HL-60 (cell line): ENCODE data around the gene ITGB2.

Experiments used
- DNase-seq, 2 experiments: peaks; one replicate each; pipeline ENCODE4 v3.0.0-alpha.2; 2010 to 2020; ENCODE audit warnings: low read depth in 1 of 2, low spot score in 1 of 2
- H3K27ac ChIP-seq: fragments of 250-450 bp; sonication (Bioruptor Pico); replicated peaks from 2 replicates; pipeline ENCODE4 v1.5.1; 2020; ENCODE audit warnings: mild to moderate bottlenecking, moderate library complexity
- H3K27me3 ChIP-seq: fragments of 250-450 bp; sonication (Bioruptor Pico); 2 replicates; pipeline ENCODE4 v1.5.1; 2021; ENCODE audit warnings: mild to moderate bottlenecking, moderate library complexity; ENCODE audit not compliant: insufficient read depth, poor library complexity, severe bottlenecking
- H3K4me3 ChIP-seq: replicated peaks from 2 replicates; pipeline ENCODE4 v1.5.1; 2011; ENCODE audit warnings: mild to moderate bottlenecking, control low read depth, low read length; ENCODE audit not compliant: insufficient read depth
- GABPA ChIP-seq: IDR thresholded peaks from 2 replicates; pipeline ENCODE4 v1.6.1; 2012; ENCODE audit warnings: low read depth
- POLR2AphosphoS5 ChIP-seq: IDR thresholded peaks from 2 replicates; pipeline ENCODE4 v1.6.1; 2012; ENCODE audit warnings: low read depth
- SPI1 ChIP-seq: IDR thresholded peaks from 2 replicates; pipeline ENCODE4 v1.6.1; 2012; ENCODE audit warnings: low read depth, mild to moderate bottlenecking, borderline replicate concordance
- TF ChIP-seq, protein P1 (sequence below): IDR thresholded peaks from 2 replicates; pipeline ENCODE4 v1.6.1; 2012; ENCODE audit warnings: low read depth; ENCODE audit not compliant: insufficient replicate concordance
- TF ChIP-seq, protein P2 (sequence below): IDR thresholded peaks from one replicate; pipeline ENCODE4 v1.5.1; 2011; ENCODE audit warnings: low read length, control low read depth, inconsistent platforms; ENCODE audit not compliant: insufficient read depth

ITGB2 gene

DNA sequence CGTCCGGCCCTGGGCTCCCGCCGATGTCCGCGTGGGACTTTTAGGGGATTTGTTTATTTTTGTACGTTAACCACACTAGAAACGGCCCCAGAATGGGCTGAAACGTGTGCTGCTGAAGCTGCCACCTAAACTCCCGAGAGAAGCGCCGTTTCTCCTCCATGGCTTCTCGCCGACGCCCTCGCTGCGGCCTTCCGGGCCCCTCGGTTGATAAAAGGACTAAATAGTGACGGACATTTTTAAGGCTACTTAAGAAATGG lies 46.5 kb downstream of the ITGB2 start:
- H3K27ac ChIP-seq: peak overlapping the region; percentile 61
- DNase-seq: no peak

DNA sequence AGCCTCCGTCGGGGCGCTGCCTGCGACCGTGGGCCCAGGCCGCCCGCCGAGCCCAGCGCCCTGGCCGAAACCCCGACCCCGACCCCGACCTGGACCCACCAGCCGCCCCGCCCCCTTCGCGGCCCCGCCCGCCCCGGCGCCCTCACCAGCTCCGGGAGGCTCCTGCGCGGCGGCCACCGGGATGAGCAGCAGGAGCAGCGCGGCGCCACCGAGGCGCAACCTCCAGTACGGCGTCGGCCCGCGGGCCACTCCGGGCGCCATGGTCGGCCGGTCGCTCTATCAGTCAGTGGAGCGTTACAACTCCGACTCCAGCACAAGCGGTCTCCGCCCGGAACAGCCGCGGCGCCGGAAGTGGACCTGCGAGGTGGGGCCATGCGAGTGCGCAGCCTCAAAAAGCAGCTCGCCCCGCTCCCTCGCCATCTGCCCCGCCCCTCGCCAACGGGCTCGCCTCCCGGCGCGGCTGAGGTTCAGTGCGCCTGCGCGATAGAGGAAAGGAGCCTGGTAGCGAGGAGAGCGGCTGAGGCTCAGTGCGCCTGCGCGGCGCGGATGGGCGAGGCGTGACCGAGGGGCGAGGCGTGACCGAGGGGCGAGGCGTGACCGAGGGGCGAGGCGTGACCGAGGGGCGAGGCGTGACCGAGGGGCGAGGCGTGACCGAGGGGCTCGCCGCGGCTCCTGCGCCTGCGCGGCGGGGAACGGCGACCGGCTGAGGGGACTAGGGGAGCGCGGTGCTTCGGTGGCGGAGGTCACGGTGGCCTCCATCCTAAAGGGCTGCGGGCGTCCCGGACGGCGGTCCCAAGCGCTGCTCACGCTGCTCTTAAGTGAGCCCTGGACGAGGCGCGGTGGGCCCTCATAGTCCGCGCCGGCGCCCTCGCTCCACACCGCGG lies 47.1 kb downstream of the ITGB2 start, which contains the start of gene PTTG1IP:
PTTG1IP (minus strand) TSS at position 335 of the 884 bp plus-strand sequence; CDS start at position 261, 74 bp downstream.
- peak; percentile 54; the same call in 1 of the 2 replicates for TF ChIP-seq POLR2AphosphoS5
- TF ChIP-seq, protein P1, sequence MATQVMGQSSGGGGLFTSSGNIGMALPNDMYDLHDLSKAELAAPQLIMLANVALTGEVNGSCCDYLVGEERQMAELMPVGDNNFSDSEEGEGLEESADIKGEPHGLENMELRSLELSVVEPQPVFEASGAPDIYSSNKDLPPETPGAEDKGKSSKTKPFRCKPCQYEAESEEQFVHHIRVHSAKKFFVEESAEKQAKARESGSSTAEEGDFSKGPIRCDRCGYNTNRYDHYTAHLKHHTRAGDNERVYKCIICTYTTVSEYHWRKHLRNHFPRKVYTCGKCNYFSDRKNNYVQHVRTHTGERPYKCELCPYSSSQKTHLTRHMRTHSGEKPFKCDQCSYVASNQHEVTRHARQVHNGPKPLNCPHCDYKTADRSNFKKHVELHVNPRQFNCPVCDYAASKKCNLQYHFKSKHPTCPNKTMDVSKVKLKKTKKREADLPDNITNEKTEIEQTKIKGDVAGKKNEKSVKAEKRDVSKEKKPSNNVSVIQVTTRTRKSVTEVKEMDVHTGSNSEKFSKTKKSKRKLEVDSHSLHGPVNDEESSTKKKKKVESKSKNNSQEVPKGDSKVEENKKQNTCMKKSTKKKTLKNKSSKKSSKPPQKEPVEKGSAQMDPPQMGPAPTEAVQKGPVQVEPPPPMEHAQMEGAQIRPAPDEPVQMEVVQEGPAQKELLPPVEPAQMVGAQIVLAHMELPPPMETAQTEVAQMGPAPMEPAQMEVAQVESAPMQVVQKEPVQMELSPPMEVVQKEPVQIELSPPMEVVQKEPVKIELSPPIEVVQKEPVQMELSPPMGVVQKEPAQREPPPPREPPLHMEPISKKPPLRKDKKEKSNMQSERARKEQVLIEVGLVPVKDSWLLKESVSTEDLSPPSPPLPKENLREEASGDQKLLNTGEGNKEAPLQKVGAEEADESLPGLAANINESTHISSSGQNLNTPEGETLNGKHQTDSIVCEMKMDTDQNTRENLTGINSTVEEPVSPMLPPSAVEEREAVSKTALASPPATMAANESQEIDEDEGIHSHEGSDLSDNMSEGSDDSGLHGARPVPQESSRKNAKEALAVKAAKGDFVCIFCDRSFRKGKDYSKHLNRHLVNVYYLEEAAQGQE: no peak
- Histone ChIP-seq H3K27ac (peak within 1 kb of the TSS; percentile 61), H3K27me3 (no peaks in the 10 kb centered on the region), H3K4me3 (peak within 1 kb of the TSS; percentile 88)
- DNase-seq: peak; percentile 91 to 97

More for the DNA sequence above, 46.5 kb downstream of the ITGB2 start:
- TF ChIP-seq POLR2AphosphoS5: no peak
- TF ChIP-seq, protein P2, sequence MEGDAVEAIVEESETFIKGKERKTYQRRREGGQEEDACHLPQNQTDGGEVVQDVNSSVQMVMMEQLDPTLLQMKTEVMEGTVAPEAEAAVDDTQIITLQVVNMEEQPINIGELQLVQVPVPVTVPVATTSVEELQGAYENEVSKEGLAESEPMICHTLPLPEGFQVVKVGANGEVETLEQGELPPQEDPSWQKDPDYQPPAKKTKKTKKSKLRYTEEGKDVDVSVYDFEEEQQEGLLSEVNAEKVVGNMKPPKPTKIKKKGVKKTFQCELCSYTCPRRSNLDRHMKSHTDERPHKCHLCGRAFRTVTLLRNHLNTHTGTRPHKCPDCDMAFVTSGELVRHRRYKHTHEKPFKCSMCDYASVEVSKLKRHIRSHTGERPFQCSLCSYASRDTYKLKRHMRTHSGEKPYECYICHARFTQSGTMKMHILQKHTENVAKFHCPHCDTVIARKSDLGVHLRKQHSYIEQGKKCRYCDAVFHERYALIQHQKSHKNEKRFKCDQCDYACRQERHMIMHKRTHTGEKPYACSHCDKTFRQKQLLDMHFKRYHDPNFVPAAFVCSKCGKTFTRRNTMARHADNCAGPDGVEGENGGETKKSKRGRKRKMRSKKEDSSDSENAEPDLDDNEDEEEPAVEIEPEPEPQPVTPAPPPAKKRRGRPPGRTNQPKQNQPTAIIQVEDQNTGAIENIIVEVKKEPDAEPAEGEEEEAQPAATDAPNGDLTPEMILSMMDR: no peak
- no peak for TF ChIP-seq SPI1
- TF ChIP-seq GABPA: no peak
- TF ChIP-seq, protein P1: no peak
- Histone ChIP-seq H3K4me3 (peak overlapping the region; percentile 40), H3K27me3 (no peaks in the 10 kb centered on the region)

DNA sequence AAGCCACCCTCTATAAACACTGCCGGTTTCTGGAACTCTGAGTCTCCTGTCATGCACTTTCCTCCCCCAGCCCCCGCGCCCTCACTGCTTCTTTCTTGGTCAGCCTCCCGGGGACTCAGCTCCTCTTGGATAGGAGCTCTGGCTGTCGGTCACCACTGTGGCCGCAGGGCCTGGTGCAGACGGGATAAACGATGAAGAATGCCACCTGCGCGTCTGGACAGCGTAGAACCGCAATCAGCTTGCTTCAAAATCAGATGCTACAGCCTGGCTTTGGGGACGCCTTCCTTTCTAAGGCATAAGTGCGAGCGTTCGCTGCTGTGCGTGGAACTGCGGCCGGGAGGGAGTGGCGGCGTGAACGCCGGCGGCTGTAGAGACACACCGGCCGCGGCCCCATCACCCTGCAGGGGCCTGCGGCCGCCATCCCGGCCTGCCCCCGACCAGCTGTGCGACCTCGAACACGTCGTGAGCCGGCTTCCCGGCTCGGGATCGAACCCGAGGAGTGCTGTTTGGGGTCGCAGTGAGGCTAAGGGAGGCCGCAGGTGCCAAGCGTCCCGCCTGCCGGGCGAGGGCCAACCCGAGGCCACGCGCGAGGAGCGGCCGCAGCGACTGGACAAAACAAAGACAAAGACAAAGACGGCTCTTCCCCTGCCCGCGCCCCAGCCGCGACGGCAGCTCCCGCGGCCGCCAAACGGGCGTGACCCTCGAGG lies 47.9 kb downstream of the ITGB2 start:
- Histone ChIP-seq H3K27ac (peak overlapping the region; percentile 55), H3K27me3 (no peaks in the 10 kb centered on the region), H3K4me3 (peak overlapping the region; percentile 88)
- DNase-seq: peak in 1 of 2 experiments; percentile 35
- TF ChIP-seq, protein P2: no peak
- TF ChIP-seq GABPA (no peak), SPI1 (no peak), POLR2AphosphoS5 (no peak)

DNA sequence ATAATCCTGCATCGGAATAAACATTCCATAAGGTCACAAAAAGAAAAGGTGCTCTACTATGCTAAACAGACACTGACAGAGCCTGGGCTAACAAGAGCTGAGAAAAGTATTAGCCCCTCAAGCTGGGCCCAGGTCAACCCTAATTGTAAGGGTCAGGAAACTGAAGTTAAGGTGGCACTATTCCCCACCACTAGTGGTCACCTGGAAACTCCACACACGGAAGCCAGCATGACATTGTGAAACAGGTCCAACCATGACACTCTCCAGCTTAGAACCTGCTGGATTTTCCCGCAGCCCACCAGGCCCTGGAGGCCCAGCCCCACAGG lies 48.4 kb downstream of the ITGB2 start:
- DNase-seq: no peak
- TF ChIP-seq POLR2AphosphoS5: no peak
- TF ChIP-seq GABPA: no peak
- TF ChIP-seq, protein P2: no peak
- TF ChIP-seq, protein P1: no peak
- no peak for TF ChIP-seq SPI1
- peak overlapping the region; percentile 88 for H3K4me3 ChIP-seq
- H3K27ac ChIP-seq: no peak overlapping the region
- no peaks in the 10 kb centered on the region for H3K27me3 ChIP-seq
